HG02973 (cell line): ENCODE data around the gene LSR.
"Not testable (repeated sequence)": the region's sequence is repeated elsewhere in the genome, so short reads cannot be mapped to it uniquely, and the experiment has no call there.

ENCODE experiments used
- ATAC-seq: cut with Tn5 transposase; IDR thresholded peaks from one replicate; pipeline ENCODE4 v1.9.1; 2021; ENCODE audit warnings: moderate library complexity; ENCODE audit not compliant: unreplicated experiment

Gene LSR

DNA sequence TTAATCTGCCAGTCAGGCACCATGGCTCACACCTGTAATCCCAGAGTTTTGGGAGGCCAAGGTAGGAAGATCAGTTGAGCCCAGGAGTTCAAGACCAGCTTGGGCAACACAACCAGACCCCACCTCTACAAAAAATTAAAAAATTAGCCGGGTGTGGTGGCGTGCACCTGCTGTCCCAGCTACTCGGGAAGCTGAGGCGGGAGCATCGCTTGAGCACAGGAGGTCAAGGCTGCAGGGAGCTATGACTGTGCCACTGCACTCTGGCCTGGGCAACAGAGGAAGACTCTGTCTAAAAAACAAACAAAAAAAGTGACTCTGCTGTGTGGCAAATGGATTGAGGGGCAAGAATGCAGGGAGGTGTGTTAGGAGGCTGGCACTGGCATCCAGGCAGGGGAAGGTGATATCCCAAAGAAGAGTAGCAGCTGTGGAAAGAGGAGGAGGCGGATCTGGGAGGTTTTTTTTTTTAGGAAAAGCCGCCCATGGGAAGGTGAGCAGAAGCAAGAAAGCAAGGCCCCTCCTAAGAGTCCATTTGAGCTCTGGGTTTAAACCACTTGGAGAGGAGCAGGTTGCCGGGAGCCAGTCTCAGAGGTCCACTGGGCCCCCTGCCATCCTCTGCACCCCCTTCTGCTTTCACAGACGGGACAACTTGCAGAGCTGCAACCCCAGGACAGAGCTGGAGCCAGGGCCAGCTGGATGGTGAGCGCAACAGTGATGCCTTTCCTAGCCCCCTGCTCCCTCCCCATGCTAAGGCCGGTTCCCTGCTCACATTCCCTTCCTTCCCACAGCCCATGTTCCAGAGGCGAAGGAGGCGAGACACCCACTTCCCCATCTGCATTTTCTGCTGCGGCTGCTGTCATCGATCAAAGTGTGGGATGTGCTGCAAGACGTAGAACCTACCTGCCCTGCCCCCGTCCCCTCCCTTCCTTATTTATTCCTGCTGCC, 35.6 kb downstream of the LSR start:
- no peak for ATAC-seq

GRCh38 chr19:35285095-35285449, 36.3 kb downstream of the LSR start:
- no peak for ATAC-seq

DNA sequence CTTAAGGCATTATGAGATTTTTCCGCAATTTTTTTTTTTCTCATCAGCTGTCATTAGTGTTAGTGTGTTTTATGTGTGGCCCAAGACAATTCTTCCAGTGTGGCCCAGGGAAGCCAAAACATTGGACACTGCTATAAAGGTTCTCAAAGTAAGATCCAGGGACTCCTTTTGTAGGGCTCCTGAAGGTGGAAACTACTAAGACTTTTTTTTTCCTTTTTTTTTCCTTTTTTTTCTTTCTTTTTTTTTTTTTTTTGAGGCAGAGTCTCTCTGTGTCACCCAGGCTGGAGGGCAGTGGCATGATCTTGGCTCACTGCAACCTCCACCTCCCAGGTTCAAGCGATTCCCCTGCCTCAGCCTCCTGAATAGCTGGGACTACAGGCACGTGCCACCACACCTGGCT, 36.7 kb downstream of the LSR start:
- ATAC-seq, result not testable (repeated sequence)

DNA sequence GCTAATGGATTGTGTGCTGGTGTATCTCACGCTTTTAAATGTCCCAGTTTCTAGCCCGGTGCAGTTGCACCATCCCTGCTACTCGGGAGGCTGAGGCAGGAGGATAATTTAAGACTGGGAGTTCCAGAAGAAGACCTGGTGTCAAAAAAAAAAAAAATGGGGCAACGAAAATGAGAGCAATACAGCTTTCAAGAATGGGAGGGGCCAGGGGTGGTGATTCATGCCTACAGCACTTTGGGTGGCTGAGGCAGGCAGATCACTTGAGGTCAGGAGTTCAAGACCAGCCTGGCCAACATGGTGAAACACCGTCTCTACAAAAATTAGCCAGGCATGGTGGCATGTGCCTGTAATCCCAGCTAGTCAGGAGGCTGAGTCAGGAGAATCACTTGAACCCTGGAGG, 37.3 kb downstream of the LSR start:
- ATAC-seq, result not testable (repeated sequence)

GRCh38 chr19:35287713-35288112, 38.9 kb downstream of the LSR start:
- no peak for ATAC-seq

GRCh38 chr19:35288331-35288730, 39.5 kb downstream of the LSR start:
- ATAC-seq, result no peak

DNA sequence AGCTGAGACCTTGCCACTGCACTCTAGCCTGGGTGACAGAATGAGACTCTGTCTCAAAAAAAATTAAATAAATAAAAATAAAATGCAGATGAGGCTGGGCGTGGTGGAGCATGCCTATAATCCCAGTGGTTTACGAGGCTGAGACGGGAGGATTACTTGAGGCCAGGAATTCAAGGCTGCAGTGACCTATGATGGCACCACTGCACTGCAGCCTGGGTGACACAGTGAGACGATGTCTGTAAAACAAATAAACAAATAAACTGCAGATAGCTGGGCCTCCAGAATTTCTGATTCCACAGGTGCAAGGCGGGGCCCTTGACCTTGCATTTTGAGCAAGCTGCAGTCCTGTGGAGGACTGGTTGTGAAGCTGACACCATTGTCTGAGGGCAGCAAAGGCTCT, 40.1 kb downstream of the LSR start:
- ATAC-seq, result no peak

DNA sequence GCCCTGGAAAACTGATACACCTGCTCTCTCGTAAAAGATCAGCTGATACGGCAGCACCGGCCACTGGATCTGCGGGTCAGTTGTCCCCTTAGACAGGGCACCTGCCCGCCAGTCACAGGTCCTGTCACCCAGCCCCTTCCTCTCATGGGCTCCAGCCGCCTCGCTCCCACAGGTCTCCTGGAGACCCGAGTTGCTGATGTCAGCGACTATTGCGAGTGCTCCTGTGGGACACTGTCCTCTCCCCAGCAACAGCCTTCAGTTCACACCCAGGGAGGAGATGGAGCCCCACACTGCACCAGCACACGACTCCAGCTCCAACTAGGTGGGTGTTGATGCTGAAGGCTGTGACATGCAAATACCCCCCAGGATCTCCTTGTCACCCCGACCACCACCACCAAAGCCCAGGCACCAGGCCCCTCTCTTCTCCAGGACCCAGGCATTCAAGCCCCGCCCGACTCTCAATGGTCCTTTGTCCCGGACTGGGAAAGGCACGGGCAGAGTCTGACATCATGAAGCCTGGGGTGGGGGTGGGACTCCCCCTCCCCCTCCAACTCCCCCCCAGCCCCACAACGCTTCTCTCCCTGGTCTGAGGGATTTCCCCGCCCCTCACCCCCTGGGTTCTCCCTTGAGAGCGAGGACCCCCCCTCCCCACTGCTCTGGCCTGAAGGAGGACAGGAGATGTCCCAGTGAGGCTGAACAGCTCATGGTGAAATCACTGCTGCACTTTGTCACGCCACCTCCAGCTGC, 41.8 kb downstream of the LSR start:
- ATAC-seq, result no peak

- no peak for ATAC-seq
These were observed 42.5 kb downstream of the LSR start for GRCh38 chr19:35291259-35291658.

DNA sequence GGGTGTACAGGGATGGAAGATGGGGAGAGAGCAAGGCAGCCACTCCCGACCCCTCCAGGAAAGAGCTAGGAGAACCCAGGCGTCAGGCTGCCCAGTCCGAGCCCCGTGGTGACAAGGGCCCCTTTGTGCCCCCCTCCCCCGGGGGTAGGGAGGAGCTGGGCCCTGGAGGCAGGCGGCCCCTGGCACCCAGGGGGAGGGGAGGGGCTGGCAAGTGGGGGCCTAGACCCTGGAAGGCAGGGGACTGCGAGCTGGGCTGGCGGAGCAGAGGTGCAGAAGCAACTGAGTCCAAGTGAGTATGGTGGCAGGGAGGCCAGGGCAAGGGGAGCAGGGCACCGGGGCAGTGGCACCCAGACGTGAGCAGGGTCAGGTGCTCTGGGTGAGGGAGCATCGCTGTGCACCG, 43.1 kb downstream of the LSR start, which contains the start of gene MAG:
TSS of gene MAG (plus strand) at position 246 of the 400 bp plus-strand sequence. CDS start 3,248 bp downstream, outside the sequence.
- no peak for ATAC-seq

- no peak for ATAC-seq
These were observed 43.9 kb downstream of the LSR start for GRCh38 chr19:35292421-35293362.

DNA sequence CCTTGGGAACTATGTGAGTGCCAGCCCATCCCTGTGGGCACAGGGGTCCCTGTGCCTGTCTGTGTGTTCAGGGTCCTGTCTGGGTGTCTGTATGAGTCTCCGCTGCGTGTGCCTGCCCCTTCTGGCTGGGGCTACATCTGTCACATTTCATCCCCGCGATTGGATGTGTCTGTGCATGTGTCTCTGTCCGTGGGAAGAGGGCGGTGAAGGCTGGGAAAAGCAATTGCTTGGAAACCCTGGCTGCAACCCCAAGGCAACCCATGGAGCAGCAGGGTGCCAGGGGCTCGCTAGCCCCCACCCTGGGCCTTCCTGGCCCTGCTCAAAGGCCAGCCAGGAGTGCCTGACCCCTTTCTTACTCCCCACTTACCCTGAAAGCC, 44.5 kb downstream of the LSR start:
- ATAC-seq, result no peak

DNA sequence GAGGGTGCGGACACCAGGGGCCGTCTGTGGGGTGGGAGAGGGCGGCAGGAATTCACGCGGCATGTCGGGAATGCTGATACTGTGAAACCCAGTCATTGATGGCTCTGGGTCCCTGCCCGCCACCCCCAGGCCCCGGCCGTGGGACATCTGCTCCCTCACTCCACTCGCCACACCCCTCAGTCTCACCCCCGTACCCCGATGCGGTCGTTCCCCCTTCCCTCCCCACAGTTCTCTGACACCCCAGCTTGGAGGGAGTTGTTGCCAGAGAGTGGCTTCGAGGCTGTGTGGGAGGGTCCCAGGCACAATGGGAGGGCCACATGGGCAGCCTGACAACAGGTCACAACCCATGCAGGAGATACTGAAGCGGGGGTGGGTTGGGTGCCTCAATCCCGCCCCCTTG, 45.0 kb downstream of the LSR start:
- ATAC-seq, result no peak

GRCh38 chr19:35294328-35294727, 45.5 kb downstream of the LSR start:
- no peak for ATAC-seq

- ATAC-seq, result no peak
These were observed 46.3 kb downstream of the LSR start for GRCh38 chr19:35294859-35295791.

- ATAC-seq, result no peak
These were observed 47.1 kb downstream of the LSR start for GRCh38 chr19:35295792-35296462.

- ATAC-seq, result no peak
These were observed 48.1 kb downstream of the LSR start for GRCh38 chr19:35296644-35297514.

GRCh38 chr19:35297515-35297848, 48.7 kb downstream of the LSR start:
- no peak for ATAC-seq

DNA sequence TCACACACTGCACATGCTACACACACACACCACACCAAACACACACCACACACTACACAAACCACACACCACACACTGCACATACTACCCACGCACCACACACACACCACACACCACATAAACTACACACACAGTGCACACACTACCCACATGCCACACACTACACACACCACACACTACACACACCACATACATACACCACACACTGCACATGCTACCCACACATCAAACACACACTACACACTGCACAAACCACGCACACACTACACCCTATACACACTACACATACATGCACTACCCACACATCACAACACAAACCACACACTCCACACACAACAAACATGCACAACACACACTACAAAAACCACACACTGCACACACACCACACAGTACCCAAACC, 49.1 kb downstream of the LSR start:
- no peak for ATAC-seq
